Parathyroid adenoma (tissue), 2 donors: ENCODE results near the gene NOL3.
A peak's percentile ranks its signal among the peaks of the same experiment; 100 is the strongest.

Experiments used
- H2AFZ ChIP-seq: fragments of 300-600 bp; sonication (generic); one replicate; pipeline ENCODE4 v1.7.0; 2017; ENCODE audit warnings: antibody characterized with exemption, mild to moderate bottlenecking
- H3K27ac ChIP-seq: fragments of 300-600 bp; sonication (generic); one replicate; pipeline ENCODE4 v1.7.0; 2017
- H3K27me3 ChIP-seq: fragments of 300-600 bp; sonication (generic); one replicate; pipeline ENCODE4 v1.7.0; 2017; ENCODE audit warnings: low read length; ENCODE audit not compliant: control insufficient read depth, insufficient read depth
- H3K36me3 ChIP-seq: fragments of 300-600 bp; sonication (generic); one replicate; pipeline ENCODE4 v1.7.0; 2017; ENCODE audit warnings: low read length; ENCODE audit not compliant: control insufficient read depth, insufficient read depth
- H3K4me1 ChIP-seq: fragments of 300-600 bp; sonication (generic); one replicate; pipeline ENCODE4 v1.7.0; 2017; ENCODE audit warnings: control low read depth
- H3K4me2 ChIP-seq: fragments of 300-600 bp; sonication (generic); one replicate; pipeline ENCODE4 v1.7.0; 2017; ENCODE audit warnings: low read length
- H3K4me3 ChIP-seq: fragments of 300-600 bp; sonication (generic); one replicate; pipeline ENCODE4 v1.7.0; 2017; ENCODE audit warnings: low read depth, low read length
- H3K79me2 ChIP-seq: fragments of 300-600 bp; sonication (generic); one replicate; pipeline ENCODE4 v1.7.0; 2017; ENCODE audit warnings: control low read depth
- H3K9ac ChIP-seq: fragments of 300-600 bp; sonication (generic); one replicate; pipeline ENCODE4 v1.7.0; 2017; ENCODE audit warnings: mild to moderate bottlenecking
- H3K9me3 ChIP-seq: fragments of 300-600 bp; sonication (generic); one replicate; pipeline ENCODE4 v1.7.0; 2017; ENCODE audit warnings: low read length; ENCODE audit not compliant: control insufficient read depth
- TF ChIP-seq, protein P1 (sequence below): fragments of 300-600 bp; sonication (generic); IDR thresholded peaks from one replicate; pipeline ENCODE4 v1.7.0; 2017; ENCODE audit warnings: antibody characterized with exemption, mild to moderate bottlenecking
- donor health status: primary hyperparathyroidism.

NOL3 gene

DNA sequence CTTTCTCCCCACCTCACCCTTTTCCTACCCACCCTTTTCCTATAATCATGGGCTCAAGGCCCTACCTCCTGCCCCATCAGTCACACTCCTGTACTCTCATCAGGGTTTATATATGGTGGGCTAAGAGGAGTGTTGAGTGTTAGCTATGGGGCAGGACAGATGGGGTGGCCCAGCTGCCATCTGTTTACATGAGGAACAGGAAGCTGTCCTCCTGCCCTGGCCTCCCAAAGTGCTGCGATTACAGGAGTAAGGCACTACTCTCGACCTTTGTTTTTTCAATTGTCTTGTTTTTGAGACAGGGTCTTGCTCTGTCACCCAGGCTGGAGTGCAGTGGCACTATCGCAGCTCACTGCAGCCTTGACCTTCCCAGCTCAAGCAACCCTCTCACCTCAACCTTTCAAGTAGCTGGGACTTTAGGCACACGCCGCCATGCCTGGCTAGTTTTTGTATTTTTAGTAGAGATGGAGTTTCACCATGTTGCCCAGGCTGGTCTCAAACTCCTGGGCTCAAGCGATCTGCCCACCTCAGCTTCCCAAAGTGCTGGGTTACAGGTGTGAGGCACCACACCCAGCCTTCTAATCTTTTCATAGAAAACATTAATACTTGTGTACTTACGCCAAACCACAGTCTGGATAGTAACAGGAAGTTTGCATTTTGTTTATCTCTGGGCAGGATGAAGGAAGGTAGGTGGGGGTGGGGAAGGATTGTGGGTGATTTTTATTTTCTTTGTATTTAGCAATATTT is 12.3 kb upstream of the NOL3 start:
- Histone ChIP-seq H3K79me2 (no peaks in the 10 kb centered on the region), H3K4me3 (no peak overlapping the region), H3K27me3 (no peaks in the 10 kb centered on the region), H3K4me1 (peaks cover 5% of the 10 kb centered on the region), H3K9ac (no peak overlapping the region), H3K27ac (no peak overlapping the region), H3K4me2 (no peak overlapping the region), H3K36me3 (no peaks in the 10 kb centered on the region), H2AFZ (no peak overlapping the region), H3K9me3 (no peaks in the 10 kb centered on the region)
- TF ChIP-seq, protein P1, sequence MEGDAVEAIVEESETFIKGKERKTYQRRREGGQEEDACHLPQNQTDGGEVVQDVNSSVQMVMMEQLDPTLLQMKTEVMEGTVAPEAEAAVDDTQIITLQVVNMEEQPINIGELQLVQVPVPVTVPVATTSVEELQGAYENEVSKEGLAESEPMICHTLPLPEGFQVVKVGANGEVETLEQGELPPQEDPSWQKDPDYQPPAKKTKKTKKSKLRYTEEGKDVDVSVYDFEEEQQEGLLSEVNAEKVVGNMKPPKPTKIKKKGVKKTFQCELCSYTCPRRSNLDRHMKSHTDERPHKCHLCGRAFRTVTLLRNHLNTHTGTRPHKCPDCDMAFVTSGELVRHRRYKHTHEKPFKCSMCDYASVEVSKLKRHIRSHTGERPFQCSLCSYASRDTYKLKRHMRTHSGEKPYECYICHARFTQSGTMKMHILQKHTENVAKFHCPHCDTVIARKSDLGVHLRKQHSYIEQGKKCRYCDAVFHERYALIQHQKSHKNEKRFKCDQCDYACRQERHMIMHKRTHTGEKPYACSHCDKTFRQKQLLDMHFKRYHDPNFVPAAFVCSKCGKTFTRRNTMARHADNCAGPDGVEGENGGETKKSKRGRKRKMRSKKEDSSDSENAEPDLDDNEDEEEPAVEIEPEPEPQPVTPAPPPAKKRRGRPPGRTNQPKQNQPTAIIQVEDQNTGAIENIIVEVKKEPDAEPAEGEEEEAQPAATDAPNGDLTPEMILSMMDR = no peak

DNA sequence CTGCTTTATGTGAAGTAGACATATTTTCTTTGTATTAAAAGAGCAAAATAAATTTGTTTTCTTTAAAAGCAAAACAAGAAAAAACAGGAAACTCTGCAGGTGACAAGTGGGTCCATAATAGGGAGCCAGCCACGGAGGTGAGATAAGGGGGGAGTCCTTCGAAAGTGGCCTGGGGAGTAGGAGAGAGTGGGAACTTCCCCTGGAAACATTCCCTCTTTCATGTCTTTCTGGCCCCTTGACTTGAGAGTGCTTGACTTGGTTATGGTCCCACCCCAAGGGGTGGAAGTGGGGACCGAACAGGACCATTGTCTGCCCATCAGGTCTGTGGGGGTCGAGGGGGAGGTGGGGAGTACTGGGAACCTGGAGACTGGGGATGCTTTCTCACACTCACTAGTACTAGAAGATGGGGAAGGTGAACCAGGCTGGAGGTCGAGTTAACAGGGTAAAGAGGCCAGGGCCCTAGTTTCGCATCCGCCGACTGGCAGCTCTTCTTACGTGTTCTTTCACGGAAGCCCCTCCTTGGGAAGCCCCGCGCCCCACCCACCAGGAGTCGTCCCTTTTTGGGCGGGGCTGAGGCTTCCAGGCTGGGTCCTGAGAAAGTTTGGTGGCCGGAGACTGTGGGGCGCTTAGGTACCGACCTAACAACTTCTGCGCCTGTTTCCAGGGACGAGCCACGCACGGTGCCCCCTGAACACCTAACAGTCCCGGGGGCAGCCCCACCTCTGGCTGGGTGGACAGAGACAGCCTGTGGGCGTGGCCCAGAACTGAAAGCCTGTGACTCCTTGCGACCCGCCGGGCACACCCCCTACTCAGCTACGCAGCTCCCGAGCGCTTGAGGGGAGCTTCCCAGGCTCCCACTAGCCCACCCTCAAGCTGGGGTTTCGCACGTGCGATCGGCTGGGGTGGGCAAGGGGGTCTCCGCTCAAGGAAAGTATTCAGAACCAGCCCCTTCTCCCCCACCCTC is 11.4 kb upstream of the NOL3 start:
- peak overlapping the region; percentile 82 for H2AFZ ChIP-seq
- H3K4me3 ChIP-seq = peak overlapping the region; percentile 95
- H3K27me3 ChIP-seq = no peaks in the 10 kb centered on the region
- H3K4me1 ChIP-seq = peaks cover 7% of the 10 kb centered on the region
- no peaks in the 10 kb centered on the region for H3K9me3 ChIP-seq
- TF ChIP-seq, protein P1 = no peak
- H3K79me2 ChIP-seq = no peaks in the 10 kb centered on the region
- H3K4me2 ChIP-seq = peak overlapping the region; percentile 95
- peak overlapping the region; percentile 43 for H3K27ac ChIP-seq
- no peaks in the 10 kb centered on the region for H3K36me3 ChIP-seq
- peak overlapping the region; percentile 3 for H3K9ac ChIP-seq

DNA sequence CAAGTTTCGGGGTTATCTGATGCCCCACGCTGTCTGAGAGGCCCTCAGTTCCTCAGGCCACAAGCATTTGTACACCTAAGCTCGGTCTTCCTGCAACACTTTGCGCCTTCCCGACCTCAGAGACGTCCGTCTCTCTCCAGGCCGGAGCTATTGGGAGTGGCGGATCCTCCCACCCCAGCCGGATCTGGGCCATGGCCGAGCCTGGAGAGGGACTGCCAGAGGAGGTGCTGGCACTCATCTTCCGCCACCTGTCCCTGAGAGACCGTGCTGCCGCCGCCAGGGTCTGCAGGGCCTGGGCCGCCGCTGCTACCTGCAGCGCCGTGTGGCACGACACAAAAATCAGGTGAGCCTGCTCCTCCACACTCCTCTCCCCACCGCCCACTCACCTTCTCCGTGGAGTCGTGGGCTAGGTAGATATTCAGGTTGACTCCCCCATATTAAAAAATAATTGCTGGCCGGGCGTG is 8.7 kb upstream of the NOL3 start:
- H3K4me1 ChIP-seq = peaks cover 11% of the 10 kb centered on the region

DNA sequence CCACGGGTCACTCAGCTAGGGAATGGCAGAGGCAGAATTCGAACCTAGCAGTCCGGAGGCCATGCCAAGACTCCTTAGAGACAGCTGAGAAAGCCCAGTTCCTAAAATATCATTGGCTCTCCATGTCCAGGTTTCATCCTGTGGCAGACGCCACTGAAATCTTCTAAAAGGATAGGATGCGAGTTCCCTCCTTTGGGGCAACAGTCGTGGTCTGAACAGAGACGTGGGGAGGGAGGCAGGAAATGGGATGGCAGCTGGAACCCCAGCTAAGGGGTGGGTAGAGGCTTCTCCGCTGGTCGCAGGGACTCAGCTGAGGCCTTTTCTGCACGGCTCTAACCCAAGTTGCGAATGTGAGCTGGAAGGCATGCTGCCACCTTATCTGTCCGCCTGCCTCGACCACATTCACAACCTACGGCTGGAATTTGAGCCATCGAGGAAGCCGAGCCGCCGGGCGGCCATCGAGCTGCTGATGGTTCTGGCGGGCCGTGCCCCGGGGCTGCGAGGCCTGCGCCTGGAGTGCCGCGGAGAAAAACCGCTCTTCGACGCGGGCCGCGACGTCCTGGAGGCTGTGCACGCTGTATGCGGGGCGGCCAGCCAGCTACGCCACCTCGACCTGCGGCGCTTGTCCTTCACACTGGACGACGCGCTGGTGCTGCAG is 7.7 kb upstream of the NOL3 start:
- H3K27ac ChIP-seq = peak overlapping the region; percentile 74
- peak overlapping the region; percentile 80 for H2AFZ ChIP-seq
- no peaks in the 10 kb centered on the region for H3K79me2 ChIP-seq
- H3K4me1 ChIP-seq = peaks cover 12% of the 10 kb centered on the region
- peak overlapping the region; percentile 75 for H3K4me3 ChIP-seq
- H3K9me3 ChIP-seq = no peaks in the 10 kb centered on the region
- TF ChIP-seq, protein P1 = no peak
- H3K27me3 ChIP-seq = no peaks in the 10 kb centered on the region
- no peak overlapping the region for H3K9ac ChIP-seq
- no peaks in the 10 kb centered on the region for H3K36me3 ChIP-seq
- peak overlapping the region; percentile 76 for H3K4me2 ChIP-seq

More for the DNA sequence above, 8.7 kb upstream of the NOL3 start:
- TF ChIP-seq, protein P1 = no peak
- no peak overlapping the region for H3K9ac ChIP-seq
- no peaks in the 10 kb centered on the region for H3K36me3 ChIP-seq
- peak overlapping the region; percentile 95 for H3K4me2 ChIP-seq
- peak overlapping the region; percentile 82 for H2AFZ ChIP-seq
- H3K79me2 ChIP-seq = no peaks in the 10 kb centered on the region
- no peak overlapping the region for H3K27ac ChIP-seq
- H3K9me3 ChIP-seq = no peaks in the 10 kb centered on the region
- no peaks in the 10 kb centered on the region for H3K27me3 ChIP-seq
- peak overlapping the region; percentile 95 for H3K4me3 ChIP-seq
